COR-L47 (cell line): Measurements from ENCODE around the gene PRRX2.
"Not testable (repeated sequence)": the region's sequence is repeated elsewhere in the genome, so short reads cannot be mapped to it uniquely, and the experiment has no call there.

Experiments
- DNase-seq: peaks from one replicate; lab custom pipeline; 2025; lab: John Stamatoyannopoulos, UW

Gene PRRX2

DNA sequence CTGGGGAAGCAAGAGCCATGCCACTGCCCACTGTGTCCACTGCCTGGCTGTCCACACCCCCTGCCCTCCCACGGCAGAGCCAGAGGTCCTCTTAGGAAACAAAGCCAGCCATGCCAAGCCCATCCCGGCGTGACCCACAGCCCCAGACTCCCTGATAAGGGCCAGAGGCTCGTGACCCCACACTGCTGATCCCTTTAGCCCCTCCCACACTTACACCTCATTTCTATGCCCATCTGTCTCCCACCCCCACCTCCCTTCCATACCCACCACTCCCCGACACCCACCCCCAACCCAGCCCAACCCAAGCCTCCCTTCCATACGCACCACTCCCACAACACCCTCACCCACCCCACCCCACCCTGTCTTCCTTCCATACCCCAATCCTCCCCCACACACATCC lies 70.1 kb downstream of the PRRX2 start:
- no peak for DNase-seq

- no peak for DNase-seq
These were observed 70.9 kb downstream of the PRRX2 start for GRCh38 chr9:129736334-129736733.

DNA sequence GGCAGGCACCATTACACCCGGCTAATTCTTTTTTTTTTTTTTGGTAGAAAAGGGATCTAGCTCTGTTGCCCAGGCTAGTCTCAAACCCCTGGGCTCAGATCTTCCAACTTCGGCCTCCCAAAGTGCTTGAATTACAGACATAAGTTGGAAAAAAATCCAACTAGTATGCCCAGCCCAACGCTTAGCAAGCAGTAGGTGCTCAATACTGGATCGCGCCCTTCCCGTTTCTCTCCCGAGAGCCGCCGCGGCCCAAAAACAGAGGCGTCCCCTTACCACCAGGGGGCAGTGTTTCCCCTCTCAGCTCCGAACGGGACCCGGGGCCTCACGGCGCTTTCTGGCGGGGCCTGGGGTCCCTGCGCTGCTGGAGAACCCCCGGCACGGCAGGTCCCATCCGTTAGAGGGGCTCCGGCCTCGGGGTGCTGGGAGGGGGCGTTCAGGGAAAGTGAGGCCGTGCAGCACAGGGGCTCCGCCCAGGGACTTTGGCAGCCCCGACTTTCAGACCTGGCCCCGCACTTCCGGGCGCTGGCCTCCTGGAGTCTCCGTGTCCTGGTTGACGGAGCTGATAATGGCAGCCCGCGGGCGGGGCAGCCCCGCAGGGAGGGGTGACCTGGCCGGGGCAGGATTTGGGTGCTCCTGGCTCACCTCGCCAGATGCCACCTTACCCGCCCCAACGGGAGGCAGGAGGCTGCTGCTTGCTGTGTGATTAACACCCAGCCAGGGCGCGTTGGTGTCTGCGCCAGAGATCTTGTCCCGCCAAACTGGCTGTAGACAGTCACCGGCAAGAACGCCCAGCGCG lies 72.2 kb downstream of the PRRX2 start:
- DNase-seq = peak; percentile 68

GRCh38 chr9:129739432-129739831 lies 74.0 kb downstream of the PRRX2 start:
- no peak for DNase-seq

- no peak for DNase-seq
These were observed 74.7 kb downstream of the PRRX2 start for GRCh38 chr9:129740174-129740573.

GRCh38 chr9:129740666-129741464 lies 75.4 kb downstream of the PRRX2 start:
- DNase-seq = no peak

DNA sequence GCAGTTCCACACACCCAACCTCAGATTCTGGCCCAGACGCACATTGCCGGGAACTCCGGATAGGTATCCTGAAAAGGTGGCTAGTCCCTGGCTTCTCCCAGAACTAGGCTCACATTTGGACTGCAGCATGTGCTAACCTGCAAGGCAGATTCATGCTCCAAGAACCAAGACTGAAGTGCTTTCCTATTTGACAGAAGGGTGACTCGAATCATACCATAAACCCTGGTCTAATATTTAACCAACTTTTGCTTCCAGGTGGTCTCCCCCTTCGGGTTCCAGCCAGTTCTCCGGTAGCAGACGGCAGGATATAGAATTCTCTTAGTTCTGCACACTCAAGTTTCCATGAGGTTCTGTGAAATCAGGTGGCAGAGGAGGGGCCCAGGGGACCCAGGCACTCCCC lies 79.8 kb downstream of the PRRX2 start:
- DNase-seq = no peak

DNA sequence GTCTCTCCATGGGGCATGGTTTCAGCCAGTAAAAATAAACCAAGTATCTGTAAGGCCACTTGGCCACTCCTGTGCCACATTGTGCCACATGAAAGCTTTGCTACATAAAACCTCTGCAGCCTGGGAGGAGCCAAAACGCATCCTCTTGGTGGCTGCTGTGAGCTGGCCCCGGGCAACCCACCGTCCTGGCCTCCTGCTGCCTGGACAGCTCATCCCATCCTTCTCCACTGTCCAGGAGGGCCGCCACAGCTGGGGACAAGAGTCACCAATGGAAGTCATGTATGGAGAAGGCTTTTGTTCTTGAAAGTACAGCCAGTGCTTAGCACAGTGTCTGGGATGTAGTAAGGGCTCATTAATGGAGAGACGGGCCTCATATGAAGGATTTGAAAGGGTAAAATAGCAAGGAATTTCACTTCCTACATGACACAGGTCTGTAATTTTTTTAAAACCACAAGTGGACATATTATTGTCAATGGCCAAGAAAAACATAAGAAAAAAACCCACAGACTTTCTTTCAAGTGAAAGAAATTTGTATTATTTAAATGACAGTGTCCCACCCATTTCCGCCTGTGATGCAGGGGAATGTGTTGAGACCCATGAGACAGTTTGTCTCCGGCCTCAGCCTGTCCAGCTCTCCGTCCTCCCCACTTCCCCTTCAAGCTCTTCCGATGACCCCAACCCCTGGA lies 80.8 kb downstream of the PRRX2 start:
- no peak for DNase-seq

DNA sequence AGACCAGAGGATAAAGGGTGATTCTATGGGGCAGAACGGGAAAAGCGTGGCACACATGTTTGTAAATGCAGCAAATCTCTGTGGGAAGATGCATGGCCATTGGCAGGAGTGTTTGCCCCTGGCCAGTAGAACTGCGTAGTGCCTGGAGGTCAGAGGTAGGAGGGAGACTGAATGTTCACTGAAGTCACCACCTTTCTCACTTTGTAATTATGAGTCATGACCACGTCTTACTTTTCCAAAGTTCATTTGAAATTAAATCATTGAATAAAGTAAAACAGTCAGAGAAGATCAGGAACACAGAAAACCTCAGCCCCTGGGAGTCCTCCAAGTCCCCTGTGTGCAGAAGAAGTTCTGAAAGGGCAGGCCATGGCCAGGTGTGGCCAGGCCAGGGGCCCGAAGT lies 82.8 kb downstream of the PRRX2 start:
- no peak for DNase-seq

DNA sequence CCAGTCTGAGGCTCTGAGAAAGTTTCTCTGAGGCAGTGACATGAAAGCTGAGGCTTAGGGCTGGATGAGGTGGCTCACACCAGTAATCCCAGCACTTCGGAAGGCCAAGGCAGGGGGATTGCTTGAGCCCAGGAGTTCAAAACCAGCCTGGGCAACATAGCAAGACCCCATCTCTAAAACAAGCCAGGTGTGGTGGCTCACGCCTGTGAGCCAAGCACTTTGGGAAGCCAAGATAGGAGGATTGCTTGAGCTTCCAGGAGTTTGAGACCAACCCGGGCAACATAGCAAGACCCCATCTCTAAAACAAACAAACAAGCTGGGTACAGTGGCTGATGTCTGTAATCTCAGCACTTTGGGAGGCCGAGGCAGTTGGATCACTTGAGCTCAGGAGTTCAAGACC lies 83.6 kb downstream of the PRRX2 start:
- DNase-seq = not testable (repeated sequence)

GRCh38 chr9:129749575-129749974 lies 84.1 kb downstream of the PRRX2 start:
- DNase-seq = no peak

- no peak for DNase-seq
These were observed 84.7 kb downstream of the PRRX2 start for GRCh38 chr9:129750013-129750638.

- DNase-seq = peak; percentile 77
These were observed 86.7 kb downstream of the PRRX2 start for GRCh38 chr9:129751841-129752801.

GRCh38 chr9:129752900-129753729 lies 87.7 kb downstream of the PRRX2 start, which contains the start of gene PTGES:
Gene PTGES, minus strand, starts transcription at chr9:129753042. Its CDS starts 30 bp downstream, at chr9:129753012.
- DNase-seq = peak; percentile 43

DNA sequence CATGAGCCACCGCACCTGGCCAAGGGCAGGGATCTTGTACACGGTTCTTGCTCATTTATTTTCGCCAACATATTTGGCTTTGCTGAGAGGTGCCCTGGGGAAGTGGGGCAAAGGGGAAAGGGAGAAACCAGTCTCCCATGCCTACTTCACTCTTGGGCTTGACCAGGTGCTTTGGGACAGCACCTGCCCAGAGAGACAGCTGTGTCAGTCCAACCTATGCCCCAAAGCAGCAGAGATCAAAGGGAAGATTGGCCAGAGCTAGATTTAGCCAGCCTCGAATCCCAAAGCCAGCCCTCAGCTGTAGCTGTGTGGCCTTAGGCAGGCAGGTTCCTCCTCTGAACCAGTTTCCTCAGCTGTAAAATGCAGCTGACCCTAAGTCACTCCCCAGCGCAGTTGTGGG lies 89.7 kb downstream of the PRRX2 start:
- DNase-seq = no peak

DNA sequence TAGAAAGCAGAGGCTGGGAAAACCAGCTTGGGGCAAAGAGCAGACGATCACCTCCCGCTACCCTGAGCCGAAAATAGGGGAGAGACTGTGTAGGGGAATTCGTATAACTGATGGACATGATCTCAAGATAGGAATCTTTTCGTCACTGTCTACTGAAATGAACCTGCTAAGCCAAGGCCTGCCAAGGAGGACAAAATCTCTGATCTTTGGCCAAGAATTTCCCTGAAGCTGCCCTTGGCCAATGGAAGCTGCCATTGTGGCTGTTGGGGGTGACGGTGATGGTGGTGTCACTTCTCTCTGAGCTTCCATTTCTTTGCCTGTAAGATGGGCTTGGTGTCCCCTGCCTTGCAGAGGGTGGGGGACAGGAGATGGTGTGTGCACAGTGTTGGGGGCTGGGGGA lies 90.7 kb downstream of the PRRX2 start:
- no peak for DNase-seq

DNA sequence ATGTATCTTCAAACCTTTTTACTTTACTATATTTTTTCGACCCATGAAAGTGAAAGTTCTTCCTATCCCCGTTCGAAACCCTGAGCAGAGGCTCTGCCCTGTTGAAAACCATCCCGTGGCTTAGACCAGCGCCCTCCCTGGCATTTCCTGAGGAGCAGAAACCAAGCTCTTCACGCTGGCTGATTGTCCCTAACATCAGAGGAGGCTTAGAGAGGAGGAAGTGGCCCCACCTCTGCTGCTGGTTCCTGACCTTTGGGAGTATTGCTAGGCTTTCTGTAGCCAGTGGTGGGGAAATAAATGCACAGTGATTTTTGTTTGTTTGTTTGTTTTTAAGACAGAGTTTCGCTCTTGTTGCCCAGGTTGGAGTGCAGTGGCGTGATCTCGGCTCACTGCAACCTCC lies 91.6 kb downstream of the PRRX2 start:
- DNase-seq = no peak

- no peak for DNase-seq
These were observed 93.9 kb downstream of the PRRX2 start for GRCh38 chr9:129759319-129759718.

GRCh38 chr9:129759804-129760502 lies 94.5 kb downstream of the PRRX2 start:
- no peak for DNase-seq
